Activated naive CD4-positive, alpha-beta T cell treated with anti-CD3 and anti-CD28 coated beads, Interleukin-2, amount 10 ng/mL, durations not matched to agents 7 days and 5 days (primary cell): ENCODE data around the gene CELF2.
"Not testable (repeated sequence)": the region's sequence is repeated elsewhere in the genome, so short reads cannot be mapped to it uniquely, and the experiment has no call there.

Experiments
- CTCF ChIA-PET: fragments of 350-600 bp; sonication (Branson Sonifier 250); formaldehyde crosslinking; loops from one replicate; lab custom pipeline; 2021; ENCODE audit warnings: antibody characterized with exemption; lab: Charles Lee
- DNase-seq: peaks from one replicate; pipeline ENCODE4 v3.0.0-alpha.2; 2020
- H3K27ac Mint-ChIP-seq: one replicate; pipeline ENCODE4 v1.8.0; 2021; ENCODE audit warnings: mild to moderate bottlenecking, moderate library complexity, mixed read lengths
- H3K27me3 Mint-ChIP-seq: one replicate; pipeline ENCODE4 v1.8.0; 2021; ENCODE audit warnings: mild to moderate bottlenecking, mixed read lengths
- H3K36me3 Mint-ChIP-seq: one replicate; pipeline ENCODE4 v1.8.0; 2021; ENCODE audit warnings: mixed read lengths
- H3K4me1 Mint-ChIP-seq: one replicate; pipeline ENCODE4 v1.8.0; 2021; ENCODE audit warnings: mixed read lengths
- H3K4me3 Mint-ChIP-seq: one replicate; pipeline ENCODE4 v1.8.0; 2021; ENCODE audit warnings: mild to moderate bottlenecking, moderate library complexity, mixed read lengths
- H3K9me3 Mint-ChIP-seq: one replicate; pipeline ENCODE4 v1.8.0; 2021; ENCODE audit warnings: mixed read lengths

Gene CELF2

GRCh38 chr10:11177926-11178471 is 160.3 kb downstream of the CELF2 start:
- DNase-seq, result peak; percentile 55
- Mint-ChIP-seq H3K27ac (peak overlapping the region; percentile 92), H3K4me1 (peaks cover 99% of the 10 kb centered on the region), H3K36me3 (peaks cover 91% of the 10 kb centered on the region), H3K4me3 (no peak overlapping the region), H3K27me3 (no peaks in the 10 kb centered on the region), H3K9me3 (no peaks in the 10 kb centered on the region)
- CTCF ChIA-PET, result interaction anchor here (0.6 to 4.3 kb wide), 7 partner anchors 11 to 72 kb away, joined by 3 to 63 read pairs (median 5); no protein-coding TSS in a partner anchor

DNA sequence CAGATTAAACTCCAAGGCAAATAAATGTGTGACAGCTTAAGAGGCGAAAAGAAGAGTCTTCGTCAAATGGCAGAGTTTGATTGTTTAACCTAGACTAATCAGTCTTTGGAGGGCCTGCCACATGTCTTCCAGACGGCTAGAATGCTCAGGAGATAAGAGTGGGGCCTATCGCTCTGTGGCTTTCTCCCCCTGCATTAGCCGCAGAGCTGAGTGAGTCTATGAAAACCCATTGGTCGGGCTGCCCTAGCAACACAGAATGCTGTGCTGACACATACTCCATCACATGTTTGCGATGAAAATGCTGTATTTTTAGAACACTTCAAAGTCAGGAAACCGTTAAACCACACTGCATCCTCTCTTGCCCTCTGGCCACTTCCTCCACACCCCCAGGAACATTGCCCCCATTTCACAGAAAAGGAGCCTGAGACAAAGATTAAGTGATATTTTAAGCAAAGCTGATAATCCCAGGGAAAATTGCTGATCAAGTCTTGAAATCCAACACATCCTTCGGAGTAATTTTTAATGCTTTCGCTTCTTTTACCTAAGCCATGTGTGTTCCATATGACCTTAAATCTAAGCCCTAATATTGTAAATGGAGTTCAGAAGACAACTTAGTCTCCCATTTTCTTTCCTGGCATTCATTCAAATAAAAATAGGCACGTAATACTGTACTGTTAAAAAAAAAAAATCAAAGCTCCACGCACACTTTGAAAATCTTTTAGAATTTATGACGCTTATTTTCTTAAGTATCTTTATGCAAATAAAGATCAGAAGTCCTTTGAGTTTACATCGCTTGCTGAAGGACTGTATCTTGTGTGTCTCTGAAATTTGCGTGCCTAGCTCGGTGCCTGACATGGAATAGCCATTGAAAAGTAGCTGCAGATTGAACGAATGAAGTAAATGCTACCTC is 161.2 kb downstream of the CELF2 start:
- Mint-ChIP-seq H3K4me3 (no peak overlapping the region), H3K27me3 (no peaks in the 10 kb centered on the region), H3K27ac (peak overlapping the region; percentile 92)

GRCh38 chr10:11179516-11180105 is 161.9 kb downstream of the CELF2 start:
- CTCF ChIA-PET, result interaction anchor here (0.7 to 4.3 kb wide), 6 partner anchors 13 to 58 kb away, joined by 3 to 63 read pairs (median 8); no protein-coding TSS in a partner anchor
- DNase-seq, result no peak
- peaks cover 2% of the 10 kb centered on the region for H3K9me3 Mint-ChIP-seq
- no peaks in the 10 kb centered on the region for H3K27me3 Mint-ChIP-seq
- H3K4me1 Mint-ChIP-seq, result peaks cover 99% of the 10 kb centered on the region
- peaks cover 90% of the 10 kb centered on the region for H3K36me3 Mint-ChIP-seq
- no peak overlapping the region for H3K4me3 Mint-ChIP-seq
- peak overlapping the region; percentile 92 for H3K27ac Mint-ChIP-seq

More for the DNA sequence above, 161.2 kb downstream of the CELF2 start:
- CTCF ChIA-PET, result interaction anchor here (0.6 to 4.3 kb wide), 9 partner anchors 12 to 73 kb away, joined by 3 to 63 read pairs (median 4); no protein-coding TSS in a partner anchor
- peaks cover 89% of the 10 kb centered on the region for H3K36me3 Mint-ChIP-seq
- DNase-seq, result peak; percentile 91
- H3K4me1 Mint-ChIP-seq, result peaks cover 99% of the 10 kb centered on the region
- no peaks in the 10 kb centered on the region for H3K9me3 Mint-ChIP-seq

DNA sequence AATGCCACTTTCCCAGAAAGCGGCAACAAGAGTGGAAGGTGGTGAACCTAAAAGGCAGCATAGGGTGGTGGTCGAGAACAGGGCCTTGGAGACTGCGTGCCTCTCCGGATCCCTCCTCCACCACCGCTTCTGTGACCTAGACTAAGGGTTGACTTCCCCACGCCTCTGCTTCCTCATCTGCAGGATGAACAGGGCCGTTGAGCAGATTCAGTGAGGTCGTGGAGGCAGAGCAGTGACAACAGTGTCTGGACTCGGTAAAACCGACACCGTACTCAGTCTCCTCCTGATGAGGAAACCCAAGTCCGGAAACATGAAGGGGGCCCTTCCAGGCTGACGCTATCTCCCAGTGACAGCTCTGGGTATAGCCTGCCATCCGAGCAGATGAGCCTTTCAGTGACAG is 162.6 kb downstream of the CELF2 start:
- CTCF ChIA-PET, result interaction anchor here (0.7 to 4.3 kb wide), 4 partner anchors 14 to 57 kb away, joined by 4 to 63 read pairs (median 12); no protein-coding TSS in a partner anchor
- H3K27me3 Mint-ChIP-seq, result no peaks in the 10 kb centered on the region
- peak; percentile 79 for DNase-seq
- H3K36me3 Mint-ChIP-seq, result peaks cover 90% of the 10 kb centered on the region
- H3K9me3 Mint-ChIP-seq, result peaks cover 4% of the 10 kb centered on the region
- peaks cover 99% of the 10 kb centered on the region for H3K4me1 Mint-ChIP-seq
- no peak overlapping the region for H3K4me3 Mint-ChIP-seq
- peak overlapping the region; percentile 92 for H3K27ac Mint-ChIP-seq

GRCh38 chr10:11181978-11182377 is 164.3 kb downstream of the CELF2 start:
- Mint-ChIP-seq H3K36me3 (peaks cover 90% of the 10 kb centered on the region), H3K27ac (peak overlapping the region; percentile 92), H3K9me3 (peaks cover 16% of the 10 kb centered on the region), H3K27me3 (no peaks in the 10 kb centered on the region), H3K4me3 (no peak overlapping the region), H3K4me1 (peaks cover 99% of the 10 kb centered on the region)
- CTCF ChIA-PET, result no interaction called here
- no peak for DNase-seq

DNA sequence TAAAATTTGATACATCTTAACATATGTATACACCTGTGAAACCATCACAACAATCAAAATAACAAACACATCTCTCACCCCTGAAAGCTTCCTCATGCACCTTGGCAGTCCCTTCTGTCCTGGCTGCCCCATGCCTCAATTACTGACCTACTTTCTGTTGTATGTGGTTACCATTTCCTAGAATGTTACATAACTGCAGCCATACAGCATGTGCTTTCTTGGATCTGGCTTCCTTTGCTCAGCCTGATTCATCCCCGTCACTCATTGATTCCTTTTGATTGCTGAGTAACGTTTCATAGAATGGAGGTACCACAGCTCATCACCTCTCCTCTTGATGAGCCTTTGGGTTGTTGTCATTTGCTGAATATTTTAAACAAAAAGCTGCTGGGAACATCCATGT is 165.3 kb downstream of the CELF2 start:
- Mint-ChIP-seq H3K27ac (peak overlapping the region; percentile 11), H3K4me1 (peaks cover 98% of the 10 kb centered on the region), H3K27me3 (no peaks in the 10 kb centered on the region), H3K9me3 (peaks cover 16% of the 10 kb centered on the region), H3K36me3 (peaks cover 92% of the 10 kb centered on the region), H3K4me3 (peak overlapping the region; percentile 19)
- CTCF ChIA-PET, result interaction anchor here (0.8 kb wide), 1 partner anchor 49 kb away, joined by 3 read pairs; no protein-coding TSS in a partner anchor
- no peak for DNase-seq

- no peaks in the 10 kb centered on the region for H3K27me3 Mint-ChIP-seq
- H3K9me3 Mint-ChIP-seq, result peaks cover 16% of the 10 kb centered on the region
- DNase-seq, result no peak
- no peak overlapping the region for H3K27ac Mint-ChIP-seq
- peaks cover 97% of the 10 kb centered on the region for H3K4me1 Mint-ChIP-seq
- peaks cover 94% of the 10 kb centered on the region for H3K36me3 Mint-ChIP-seq
- no peak overlapping the region for H3K4me3 Mint-ChIP-seq
- CTCF ChIA-PET, result no interaction called here
Measured at GRCh38 chr10:11184093-11184492, 166.4 kb downstream of the CELF2 start.

GRCh38 chr10:11185128-11185665 is 167.5 kb downstream of the CELF2 start:
- H3K4me3 Mint-ChIP-seq, H3K27ac Mint-ChIP-seq, CTCF ChIA-PET, H3K27me3 Mint-ChIP-seq, DNase-seq: not testable (repeated sequence)
- Mint-ChIP-seq H3K36me3 (peaks cover 95% of the 10 kb centered on the region), H3K4me1 (peaks cover 97% of the 10 kb centered on the region), H3K9me3 (peaks cover 16% of the 10 kb centered on the region)

GRCh38 chr10:11186374-11186773 is 168.7 kb downstream of the CELF2 start:
- H3K27me3 Mint-ChIP-seq, result no peaks in the 10 kb centered on the region
- H3K36me3 Mint-ChIP-seq, result peaks cover 94% of the 10 kb centered on the region
- H3K27ac Mint-ChIP-seq, result peak overlapping the region; percentile 43
- peaks cover 16% of the 10 kb centered on the region for H3K9me3 Mint-ChIP-seq
- DNase-seq, result no peak
- CTCF ChIA-PET, result no interaction called here
- no peak overlapping the region for H3K4me3 Mint-ChIP-seq
- peaks cover 97% of the 10 kb centered on the region for H3K4me1 Mint-ChIP-seq

DNA sequence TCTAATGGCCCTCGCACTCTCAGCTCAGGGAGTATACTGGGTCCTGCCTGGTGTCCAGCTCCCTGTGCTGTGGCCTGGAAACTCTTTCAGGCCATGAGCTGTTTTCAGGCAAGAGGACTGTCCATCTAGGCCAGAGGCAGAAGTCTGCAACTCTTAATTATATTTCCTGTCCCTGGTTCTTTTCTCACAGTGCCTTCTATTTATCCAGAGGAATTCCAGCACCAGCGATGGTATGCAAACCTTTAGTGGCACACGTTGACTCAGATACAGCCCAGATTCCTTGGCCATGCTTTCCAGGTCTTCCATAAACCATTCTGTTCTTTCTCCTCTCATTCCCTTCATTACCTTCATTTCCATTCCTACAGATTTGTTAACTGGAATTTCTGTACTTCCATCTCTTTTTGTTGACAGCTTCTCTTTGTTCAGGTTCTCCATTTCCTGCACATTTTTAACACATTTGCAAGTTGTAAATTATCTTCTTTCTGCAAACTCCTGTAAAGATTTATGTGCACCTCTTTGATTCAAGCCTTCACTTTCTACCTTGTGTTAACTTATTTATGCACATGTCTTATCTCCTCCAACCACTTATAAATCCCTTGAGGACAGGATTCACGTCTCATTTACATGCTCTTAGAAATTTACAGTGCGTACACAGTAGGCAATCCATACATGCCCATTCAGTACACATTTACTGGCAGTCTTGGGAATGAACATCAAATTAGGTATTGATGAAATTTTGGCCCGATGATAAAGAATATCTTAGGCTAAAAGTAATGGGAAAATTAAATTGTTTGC is 172.1 kb downstream of the CELF2 start:
- H3K9me3 Mint-ChIP-seq, result peaks cover 14% of the 10 kb centered on the region
- peak overlapping the region; percentile 67 for H3K27ac Mint-ChIP-seq
- CTCF ChIA-PET, result no interaction called here
- H3K36me3 Mint-ChIP-seq, result peaks cover 89% of the 10 kb centered on the region
- H3K4me3 Mint-ChIP-seq, result no peak overlapping the region
- H3K4me1 Mint-ChIP-seq, result peaks cover 91% of the 10 kb centered on the region
- H3K27me3 Mint-ChIP-seq, result no peaks in the 10 kb centered on the region
- DNase-seq, result no peak

DNA sequence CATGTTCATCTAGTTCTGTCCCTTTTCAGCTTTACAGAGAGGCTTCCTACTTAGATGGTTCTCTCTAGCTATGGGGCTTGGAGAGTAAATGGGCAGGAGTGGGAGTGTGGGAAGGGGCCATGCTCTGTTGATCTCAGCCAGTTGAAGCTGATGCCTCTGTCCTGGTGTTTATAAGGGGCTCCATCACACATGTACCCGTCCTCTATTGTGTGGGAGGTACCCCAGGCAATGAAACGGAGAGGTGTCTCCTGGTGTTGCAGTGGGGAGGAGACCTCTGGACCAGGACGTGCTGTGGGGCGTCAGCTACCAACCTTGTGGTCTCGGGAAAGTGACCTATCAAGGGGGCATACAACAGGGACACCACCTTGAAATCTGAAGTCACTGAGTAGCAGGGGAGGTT is 173.5 kb downstream of the CELF2 start:
- Mint-ChIP-seq H3K36me3 (peaks cover 89% of the 10 kb centered on the region), H3K4me3 (no peak overlapping the region), H3K27me3 (no peaks in the 10 kb centered on the region), H3K4me1 (peaks cover 91% of the 10 kb centered on the region), H3K9me3 (peaks cover 4% of the 10 kb centered on the region), H3K27ac (peak overlapping the region; percentile 24)
- CTCF ChIA-PET, result no interaction called here
- no peak for DNase-seq

GRCh38 chr10:11191678-11192077 is 174.0 kb downstream of the CELF2 start:
- Mint-ChIP-seq H3K27me3 (no peaks in the 10 kb centered on the region), H3K4me1 (peaks cover 87% of the 10 kb centered on the region), H3K27ac (peak overlapping the region; percentile 55), H3K4me3 (no peak overlapping the region), H3K36me3 (peaks cover 86% of the 10 kb centered on the region), H3K9me3 (no peaks in the 10 kb centered on the region)
- CTCF ChIA-PET, result no interaction called here
- no peak for DNase-seq

GRCh38 chr10:11192304-11193000 is 174.8 kb downstream of the CELF2 start:
- Mint-ChIP-seq H3K9me3 (no peaks in the 10 kb centered on the region), H3K27ac (peak overlapping the region; percentile 55), H3K27me3 (no peaks in the 10 kb centered on the region), H3K4me1 (peaks cover 87% of the 10 kb centered on the region), H3K4me3 (no peak overlapping the region), H3K36me3 (peaks cover 86% of the 10 kb centered on the region)
- DNase-seq, result no peak
- CTCF ChIA-PET, result no interaction called here
